Heart left ventricle (tissue), 13 donors: ENCODE results near the gene POC1A.

Source experiments
- POLR2A ChIP-seq, 2 donors: fragments of 450-650 bp; IDR thresholded peaks; one replicate each; pipeline ENCODE4 v1.6.1; 2017; ENCODE audit warnings: antibody characterized with exemption in 2 of 2, mild to moderate bottlenecking in 2 of 2, moderate library complexity in 2 of 2
- TF ChIP-seq, protein P1 (sequence below), 12 donors: fragments of 200-600 bp; sonication (generic) in 4 of 12; IDR thresholded peaks; one replicate each; pipeline versions ENCODE4 v1.5.0 to v1.8.0; 2018 to 2022; ENCODE audit warnings: antibody characterized with exemption in 12 of 12, mild to moderate bottlenecking in 5 of 12
- donor health status: ischemic (EF 13 %, LVEDD 7.1; RV severe dilation, severe dysfunction).
- donor health status: DM: no; HTN: yes; CAD: no.
- donor health status: DM: no; HTN: no; CAD: no.
- donor health status: ischemic (EF 25% LVEDD 6.9; RV normal size, moderate dysfunction).
- donor health status: ischemic (EF 25% LVEDD 5.7; RV mildly dilated, moderate dysfunction).
- donor health status: ischemic (EF 35%, LVEDD 5.7; RV mildly dilated, moderate dysfunction).
- donor health status: nonischemic (EF 11% LVEDD 7.7; RV severe dilation, severe dysfunction).
- donor health status: DM: yes; HTN: yes; CAD: no.
- donor health status: PGD.
- donor health status: ischemic (EF 29% LVEDD 5.4; RV normal size, mild dysfunction).
- donor health status: nonischemic (EF 23%, LVEDD 6.1; RV moderate dilation, normal function).

DNA sequence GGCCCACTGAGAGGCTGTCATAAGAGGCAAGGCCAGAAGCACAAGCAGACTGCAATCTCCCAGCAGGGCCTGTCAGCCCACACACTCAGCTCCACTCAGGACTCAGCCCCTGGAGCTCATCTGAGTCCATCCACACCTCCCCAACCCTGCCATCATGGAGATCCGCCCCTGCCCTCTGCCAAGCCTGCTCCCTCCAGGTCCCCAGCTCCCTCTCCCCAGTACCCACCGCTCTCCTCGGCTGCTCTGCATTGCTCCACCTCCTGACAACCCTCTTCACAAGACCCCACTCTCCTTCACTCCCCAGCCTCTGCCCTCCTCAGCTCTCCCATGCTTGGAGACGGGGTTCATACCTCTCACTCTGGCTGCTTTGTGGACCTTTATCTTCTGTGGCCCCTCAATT is 11.1 kb downstream of the POC1A start:
- TF ChIP-seq, protein P1, sequence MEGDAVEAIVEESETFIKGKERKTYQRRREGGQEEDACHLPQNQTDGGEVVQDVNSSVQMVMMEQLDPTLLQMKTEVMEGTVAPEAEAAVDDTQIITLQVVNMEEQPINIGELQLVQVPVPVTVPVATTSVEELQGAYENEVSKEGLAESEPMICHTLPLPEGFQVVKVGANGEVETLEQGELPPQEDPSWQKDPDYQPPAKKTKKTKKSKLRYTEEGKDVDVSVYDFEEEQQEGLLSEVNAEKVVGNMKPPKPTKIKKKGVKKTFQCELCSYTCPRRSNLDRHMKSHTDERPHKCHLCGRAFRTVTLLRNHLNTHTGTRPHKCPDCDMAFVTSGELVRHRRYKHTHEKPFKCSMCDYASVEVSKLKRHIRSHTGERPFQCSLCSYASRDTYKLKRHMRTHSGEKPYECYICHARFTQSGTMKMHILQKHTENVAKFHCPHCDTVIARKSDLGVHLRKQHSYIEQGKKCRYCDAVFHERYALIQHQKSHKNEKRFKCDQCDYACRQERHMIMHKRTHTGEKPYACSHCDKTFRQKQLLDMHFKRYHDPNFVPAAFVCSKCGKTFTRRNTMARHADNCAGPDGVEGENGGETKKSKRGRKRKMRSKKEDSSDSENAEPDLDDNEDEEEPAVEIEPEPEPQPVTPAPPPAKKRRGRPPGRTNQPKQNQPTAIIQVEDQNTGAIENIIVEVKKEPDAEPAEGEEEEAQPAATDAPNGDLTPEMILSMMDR (IDR thresholded peaks at IDR 0.05), result no peak
- TF ChIP-seq POLR2A (IDR thresholded peaks at IDR 0.05), result no peak
